ENCODE results near the gene CHCHD4. TPM values are rescaled to one million over a fixed set of nuclear protein-coding genes. Genes with fewer than 3 reads are reported as not detected.

Gene CHCHD4
- polyA plus RNA-seq, 1 experiment = 6.7 TPM

DNA sequence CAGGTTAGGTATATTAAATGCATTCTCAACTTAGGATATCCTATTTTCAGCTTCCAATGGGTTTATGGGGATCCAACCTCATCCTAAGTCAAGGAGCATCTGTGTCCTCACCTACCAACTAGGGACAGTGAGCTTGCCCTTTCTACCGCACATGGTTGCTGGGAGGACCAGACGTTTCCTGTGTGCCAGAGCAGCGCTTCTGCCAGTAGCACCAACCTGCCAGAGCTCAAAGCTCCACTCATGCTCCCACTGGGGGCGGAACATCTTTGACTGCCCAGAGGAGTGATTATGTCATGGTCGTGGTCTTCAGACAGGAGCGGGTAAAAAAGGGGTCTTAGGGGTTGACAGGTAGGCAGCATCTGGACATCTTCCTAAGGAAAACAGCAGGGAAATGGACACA, 29.0 kb upstream of the CHCHD4 start:
- peaks cover 43% of the 10 kb centered on the region for H3K36me3 ChIP-seq (ENCODE audit: control insufficient read depth, insufficient read depth, low read length)

DNA sequence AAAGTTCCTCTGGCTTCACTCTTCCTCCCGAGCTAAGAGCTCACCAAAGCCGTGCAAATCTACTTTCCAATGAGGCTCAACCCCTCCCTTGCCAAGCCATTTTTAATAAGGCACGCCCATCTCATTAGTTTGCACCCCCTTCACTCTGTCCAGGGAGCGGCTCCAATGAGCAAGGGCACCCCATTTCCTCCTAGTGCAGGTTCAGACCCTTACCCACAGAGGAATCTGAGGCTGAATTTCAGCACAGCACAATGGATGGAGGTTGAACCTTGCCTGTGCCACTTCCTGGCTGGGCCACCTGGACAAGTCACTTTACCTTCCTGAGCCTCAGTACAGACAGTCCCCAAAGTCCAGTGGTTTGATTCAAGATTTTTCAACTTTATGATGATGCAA, 28.3 kb upstream of the CHCHD4 start:
- POLR2A ChIA-PET = no interaction called here
- TF ChIP-seq, protein P1, sequence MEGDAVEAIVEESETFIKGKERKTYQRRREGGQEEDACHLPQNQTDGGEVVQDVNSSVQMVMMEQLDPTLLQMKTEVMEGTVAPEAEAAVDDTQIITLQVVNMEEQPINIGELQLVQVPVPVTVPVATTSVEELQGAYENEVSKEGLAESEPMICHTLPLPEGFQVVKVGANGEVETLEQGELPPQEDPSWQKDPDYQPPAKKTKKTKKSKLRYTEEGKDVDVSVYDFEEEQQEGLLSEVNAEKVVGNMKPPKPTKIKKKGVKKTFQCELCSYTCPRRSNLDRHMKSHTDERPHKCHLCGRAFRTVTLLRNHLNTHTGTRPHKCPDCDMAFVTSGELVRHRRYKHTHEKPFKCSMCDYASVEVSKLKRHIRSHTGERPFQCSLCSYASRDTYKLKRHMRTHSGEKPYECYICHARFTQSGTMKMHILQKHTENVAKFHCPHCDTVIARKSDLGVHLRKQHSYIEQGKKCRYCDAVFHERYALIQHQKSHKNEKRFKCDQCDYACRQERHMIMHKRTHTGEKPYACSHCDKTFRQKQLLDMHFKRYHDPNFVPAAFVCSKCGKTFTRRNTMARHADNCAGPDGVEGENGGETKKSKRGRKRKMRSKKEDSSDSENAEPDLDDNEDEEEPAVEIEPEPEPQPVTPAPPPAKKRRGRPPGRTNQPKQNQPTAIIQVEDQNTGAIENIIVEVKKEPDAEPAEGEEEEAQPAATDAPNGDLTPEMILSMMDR (IDR thresholded peaks at IDR 0.05; ENCODE audit: insufficient read depth, low read depth, low read length) = no peak
- no peak overlapping the region for H3K4me3 ChIP-seq (ENCODE audit: low read depth, low read length)
- DNase-seq (ENCODE audit: low read depth) = no peak
- peaks cover 43% of the 10 kb centered on the region for H3K36me3 ChIP-seq (ENCODE audit: control insufficient read depth, insufficient read depth, low read length)
- CTCF ChIA-PET = interaction anchor here (1.1 to 1.9 kb wide), 3 partner anchors 9 to 257 kb away, joined by 3 to 4 read pairs (median 3); no protein-coding TSS in a partner anchor
- H3K27me3 ChIP-seq (ENCODE audit: control insufficient read depth, insufficient read depth, low read length) = no peaks in the 10 kb centered on the region

More for the DNA sequence above, 29.0 kb upstream of the CHCHD4 start:
- TF ChIP-seq, protein P1 (IDR thresholded peaks at IDR 0.05; ENCODE audit: insufficient read depth, low read depth, low read length) = no peak
- no peak for DNase-seq (ENCODE audit: low read depth)
- H3K4me3 ChIP-seq (ENCODE audit: low read depth, low read length) = no peak overlapping the region
- H3K27me3 ChIP-seq (ENCODE audit: control insufficient read depth, insufficient read depth, low read length) = no peaks in the 10 kb centered on the region
- ChIA-PET CTCF (interaction anchor here (1.2 to 1.9 kb wide), 2 partner anchors 8 to 19 kb away, joined by 3 to 4 read pairs; no protein-coding TSS in a partner anchor), POLR2A (no interaction called here)

DNA sequence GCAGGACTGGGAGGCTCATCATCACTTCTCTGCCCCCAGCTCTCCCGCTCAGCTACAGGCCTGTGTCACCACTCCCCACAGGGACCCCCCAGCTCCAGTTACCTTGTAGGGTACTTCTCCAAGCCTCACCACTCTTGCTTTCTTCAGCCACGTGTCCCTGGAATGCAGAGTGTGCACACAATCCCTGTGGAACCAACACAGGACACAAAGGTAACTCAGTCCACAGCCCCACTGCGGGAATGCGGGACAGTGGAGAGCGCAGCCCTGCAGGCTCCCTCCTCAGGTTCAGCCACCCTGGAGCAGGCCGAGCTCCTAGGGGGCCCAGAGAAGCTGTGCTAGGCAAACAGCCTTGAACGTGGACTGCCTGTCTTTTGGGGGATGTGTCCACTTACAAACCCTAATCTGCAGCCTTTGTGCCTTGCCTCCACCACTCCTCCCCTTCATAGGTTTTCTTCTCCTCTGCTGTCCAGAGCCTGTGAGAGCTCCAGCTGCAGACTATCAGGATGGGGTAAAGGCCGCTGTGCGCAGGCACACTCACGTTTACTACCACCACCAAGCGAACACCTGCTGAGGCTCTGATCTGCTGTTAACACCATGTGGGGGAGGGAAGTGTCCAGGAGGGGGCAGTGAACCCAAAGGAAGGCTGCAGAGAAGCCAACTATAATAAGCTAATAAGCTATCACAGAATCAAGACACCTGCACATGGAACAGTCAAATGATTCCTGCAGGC, 27.7 kb upstream of the CHCHD4 start:
- TF ChIP-seq, protein P1 (IDR thresholded peaks at IDR 0.05; ENCODE audit: insufficient read depth, low read depth, low read length) = peak; percentile 26
- Histone ChIP-seq H3K27me3 (ENCODE audit: control insufficient read depth, insufficient read depth, low read length) (no peaks in the 10 kb centered on the region), H3K36me3 (ENCODE audit: control insufficient read depth, insufficient read depth, low read length) (peaks cover 48% of the 10 kb centered on the region), H3K4me3 (ENCODE audit: low read depth, low read length) (no peak overlapping the region)
- ChIA-PET CTCF (interaction anchor here (1.1 to 1.9 kb wide), 3 partner anchors 9 to 256 kb away, joined by 3 to 4 read pairs (median 3); no protein-coding TSS in a partner anchor), POLR2A (no interaction called here)
- DNase-seq (ENCODE audit: low read depth) = no peak

DNA sequence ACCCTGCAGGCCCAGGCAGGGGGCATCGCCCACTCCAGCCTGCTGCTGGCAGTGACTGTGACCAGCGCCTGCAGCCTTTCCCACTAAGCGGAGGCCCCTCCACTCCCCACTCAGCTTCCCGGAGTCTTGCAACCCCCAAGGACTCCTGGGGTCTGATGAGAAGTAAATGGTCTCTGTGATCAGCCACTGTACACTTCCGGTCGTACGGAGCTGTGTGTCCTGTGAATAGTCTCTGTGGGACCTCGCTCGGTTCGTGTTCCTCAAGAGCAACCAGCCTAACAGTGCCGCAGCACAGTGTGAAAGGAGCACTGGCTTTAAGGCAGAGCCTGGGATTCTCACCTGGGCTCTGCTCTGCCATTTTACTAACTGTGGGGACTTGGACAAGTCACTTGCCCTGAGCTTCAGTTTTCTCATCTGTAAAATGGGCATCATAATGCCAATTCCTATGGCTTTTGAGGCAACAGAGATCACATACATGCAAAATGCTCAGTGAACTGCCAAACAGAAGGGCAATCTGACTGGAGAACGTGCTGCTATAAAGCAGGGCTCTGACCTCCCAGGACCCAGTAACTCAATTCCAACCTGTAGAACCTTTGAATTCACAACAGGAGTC, 26.9 kb upstream of the CHCHD4 start:
- no peaks in the 10 kb centered on the region for H3K27me3 ChIP-seq (ENCODE audit: control insufficient read depth, insufficient read depth, low read length)
- POLR2A ChIA-PET = interaction anchor here (0.7 kb wide), 1 partner anchor 251 kb away, joined by 3 read pairs; the partner anchor contains the start of gene SLC6A6
- CTCF ChIA-PET = interaction anchor here (1.9 kb wide), 1 partner anchor 21 kb away, joined by 4 read pairs; no protein-coding TSS in a partner anchor
- H3K4me3 ChIP-seq (ENCODE audit: low read depth, low read length) = no peak overlapping the region
- peaks cover 46% of the 10 kb centered on the region for H3K36me3 ChIP-seq (ENCODE audit: control insufficient read depth, insufficient read depth, low read length)
- TF ChIP-seq, protein P1 (IDR thresholded peaks at IDR 0.05; ENCODE audit: insufficient read depth, low read depth, low read length) = no peak
- no peak for DNase-seq (ENCODE audit: low read depth)
